ENCODE measurements around the gene TRPM4.

TRPM4 gene

GRCh38 chr19:49182848-49183375 lies 25.3 kb downstream of the TRPM4 start:
- Histone ChIP-seq H3K79me1 (ENCODE audit: low read length) (no peaks in the 10 kb centered on the region), H3K23ac (ENCODE audit: low read length) (no peak overlapping the region), H3K4me2 (ENCODE audit: low read length) (no peak overlapping the region), H2BK120ac (ENCODE audit: insufficient read depth, low read length, poor library complexity) (no peak overlapping the region), H3K4me3 (ENCODE audit: low read depth, low read length) (no peak overlapping the region), H3K18ac (ENCODE audit: low read length) (no peak overlapping the region), H2AK5ac (ENCODE audit: low read length) (no peak overlapping the region), H2BK12ac (ENCODE audit: low read length) (no peak overlapping the region), H3K27ac (ENCODE audit: low read depth, low read length) (no peak overlapping the region), H4K91ac (ENCODE audit: low read depth, low read length) (no peak overlapping the region), H3K4me1 (ENCODE audit: control insufficient read depth in 1 of 2, insufficient read depth in 2 of 2, low read length in 2 of 2) (peaks cover 10 to 11% of the 10 kb centered on the region in 2 experiments), H4K8ac (ENCODE audit: low read depth, low read length) (no peak overlapping the region), H3K14ac (ENCODE audit: low read length) (no peak overlapping the region), H2AFZ (ENCODE audit: insufficient read depth, low read length, poor library complexity) (no peak overlapping the region), H3K4ac (ENCODE audit: low read depth, low read length) (no peak overlapping the region), H3K9me3 (ENCODE audit: insufficient read depth, low read depth, low read length) (peaks cover 2% of the 10 kb centered on the region), H3K36me3 (ENCODE audit: control insufficient read depth in 1 of 2, insufficient read depth in 2 of 2, low read length in 2 of 2) (peaks cover 14 to 15% of the 10 kb centered on the region in 2 experiments), H3K9ac (ENCODE audit: low read length) (no peak overlapping the region), H2BK5ac (ENCODE audit: low read depth, low read length, poor library complexity) (no peak overlapping the region), H3K79me2 (ENCODE audit: control insufficient read depth, insufficient read depth, low read length, poor library complexity) (no peaks in the 10 kb centered on the region), H3K27me3 (ENCODE audit: insufficient read depth, low read length) (no peaks in the 10 kb centered on the region), H4K12ac (ENCODE audit: low read depth, low read length) (no peak overlapping the region)
- WGBS (ENCODE audit: extremely low coverage, insufficient coverage, insufficient read length) = no CpG with 5 or more reads among the region's 26 CpGs
- no peak for DNase-seq

- H3K79me1 ChIP-seq (ENCODE audit: low read length) = no peaks in the 10 kb centered on the region
- no CpG with 5 or more reads among the region's 5 CpGs for WGBS (ENCODE audit: extremely low coverage, insufficient coverage, insufficient read length)
Observed at GRCh38 chr19:49186108-49186507, 28.5 kb downstream of the TRPM4 start.

GRCh38 chr19:49188626-49189200 lies 31.1 kb downstream of the TRPM4 start:
- no peaks in the 10 kb centered on the region for H3K27me3 ChIP-seq (ENCODE audit: insufficient read depth, low read length)
- H3K4me2 ChIP-seq (ENCODE audit: low read length) = no peak overlapping the region
- H3K36me3 ChIP-seq (ENCODE audit: control insufficient read depth in 1 of 2, insufficient read depth in 2 of 2, low read length in 2 of 2) = peaks cover 25 to 31% of the 10 kb centered on the region in 2 experiments
- H3K4me3 ChIP-seq (ENCODE audit: low read depth, low read length) = no peak overlapping the region
- no peak overlapping the region for H2AFZ ChIP-seq (ENCODE audit: insufficient read depth, low read length, poor library complexity)
- H3K18ac ChIP-seq (ENCODE audit: low read length) = peak overlapping the region; percentile 14
- WGBS (ENCODE audit: extremely low coverage, insufficient coverage, insufficient read length) = 100% methylated on average over 1 of the region's 21 CpGs
- H3K23ac ChIP-seq (ENCODE audit: low read length) = no peak overlapping the region
- no peaks in the 10 kb centered on the region for H3K79me2 ChIP-seq (ENCODE audit: control insufficient read depth, insufficient read depth, low read length, poor library complexity)
- no peak overlapping the region for H3K9ac ChIP-seq (ENCODE audit: low read length)
- H3K27ac ChIP-seq (ENCODE audit: low read depth, low read length) = no peak overlapping the region
- H2AK5ac ChIP-seq (ENCODE audit: low read length) = no peak overlapping the region
- no peak overlapping the region for H4K8ac ChIP-seq (ENCODE audit: low read depth, low read length)
- no peak overlapping the region for H2BK5ac ChIP-seq (ENCODE audit: low read depth, low read length, poor library complexity)
- no peak for DNase-seq
- H2BK120ac ChIP-seq (ENCODE audit: insufficient read depth, low read length, poor library complexity) = no peak overlapping the region
- H3K4me1 ChIP-seq (ENCODE audit: control insufficient read depth in 1 of 2, insufficient read depth in 2 of 2, low read length in 2 of 2) = peaks cover 15 to 16% of the 10 kb centered on the region in 2 experiments
- no peaks in the 10 kb centered on the region for H3K79me1 ChIP-seq (ENCODE audit: low read length)
- H3K14ac ChIP-seq (ENCODE audit: low read length) = no peak overlapping the region
- peaks cover 2% of the 10 kb centered on the region for H3K9me3 ChIP-seq (ENCODE audit: insufficient read depth, low read depth, low read length)
- no peak overlapping the region for H3K4ac ChIP-seq (ENCODE audit: low read depth, low read length)
- no peak overlapping the region for H4K91ac ChIP-seq (ENCODE audit: low read depth, low read length)
- H2BK12ac ChIP-seq (ENCODE audit: low read length) = no peak overlapping the region
- H4K12ac ChIP-seq (ENCODE audit: low read depth, low read length) = no peak overlapping the region

More at GRCh38 chr19:49186108-49186507, 28.5 kb downstream of the TRPM4 start:
- Histone ChIP-seq H3K27ac (ENCODE audit: low read depth, low read length) (no peak overlapping the region), H2AK5ac (ENCODE audit: low read length) (no peak overlapping the region), H4K8ac (ENCODE audit: low read depth, low read length) (no peak overlapping the region), H3K27me3 (ENCODE audit: insufficient read depth, low read length) (no peaks in the 10 kb centered on the region), H3K9ac (ENCODE audit: low read length) (no peak overlapping the region), H4K12ac (ENCODE audit: low read depth, low read length) (no peak overlapping the region), H3K23ac (ENCODE audit: low read length) (no peak overlapping the region), H3K36me3 (ENCODE audit: control insufficient read depth in 1 of 2, insufficient read depth in 2 of 2, low read length in 2 of 2) (peaks cover 32 to 37% of the 10 kb centered on the region in 2 experiments), H3K4ac (ENCODE audit: low read depth, low read length) (no peak overlapping the region), H3K4me1 (ENCODE audit: control insufficient read depth in 1 of 2, insufficient read depth in 2 of 2, low read length in 2 of 2) (peaks cover 15 to 16% of the 10 kb centered on the region in 2 experiments), H2BK12ac (ENCODE audit: low read length) (no peak overlapping the region), H4K91ac (ENCODE audit: low read depth, low read length) (no peak overlapping the region), H3K79me2 (ENCODE audit: control insufficient read depth, insufficient read depth, low read length, poor library complexity) (no peaks in the 10 kb centered on the region), H3K9me3 (ENCODE audit: insufficient read depth, low read depth, low read length) (peaks cover 3% of the 10 kb centered on the region), H3K4me2 (ENCODE audit: low read length) (no peak overlapping the region), H2AFZ (ENCODE audit: insufficient read depth, low read length, poor library complexity) (no peak overlapping the region), H3K4me3 (ENCODE audit: low read depth, low read length) (no peak overlapping the region), H2BK5ac (ENCODE audit: low read depth, low read length, poor library complexity) (no peak overlapping the region), H2BK120ac (ENCODE audit: insufficient read depth, low read length, poor library complexity) (no peak overlapping the region), H3K14ac (ENCODE audit: low read length) (no peak overlapping the region), H3K18ac (ENCODE audit: low read length) (no peak overlapping the region)
- DNase-seq = no peak

GRCh38 chr19:49189259-49189658 lies 31.7 kb downstream of the TRPM4 start:
- no CpG with 5 or more reads among the region's 5 CpGs for WGBS (ENCODE audit: extremely low coverage, insufficient coverage, insufficient read length)
- no peak overlapping the region for H3K4ac ChIP-seq (ENCODE audit: low read depth, low read length)
- no peak overlapping the region for H2BK12ac ChIP-seq (ENCODE audit: low read length)

More at GRCh38 chr19:49189259-49189658, 31.7 kb downstream of the TRPM4 start:
- Histone ChIP-seq H3K4me3 (ENCODE audit: low read depth, low read length) (no peak overlapping the region), H3K9ac (ENCODE audit: low read length) (no peak overlapping the region), H3K18ac (ENCODE audit: low read length) (no peak overlapping the region), H2BK120ac (ENCODE audit: insufficient read depth, low read length, poor library complexity) (no peak overlapping the region), H2AFZ (ENCODE audit: insufficient read depth, low read length, poor library complexity) (no peak overlapping the region), H3K14ac (ENCODE audit: low read length) (no peak overlapping the region), H3K4me1 (ENCODE audit: control insufficient read depth in 1 of 2, insufficient read depth in 2 of 2, low read length in 2 of 2) (peaks cover 15 to 16% of the 10 kb centered on the region in 2 experiments), H3K9me3 (ENCODE audit: insufficient read depth, low read depth, low read length) (peaks cover 3% of the 10 kb centered on the region), H3K79me1 (ENCODE audit: low read length) (no peaks in the 10 kb centered on the region), H3K23ac (ENCODE audit: low read length) (no peak overlapping the region), H4K12ac (ENCODE audit: low read depth, low read length) (no peak overlapping the region), H3K4me2 (ENCODE audit: low read length) (no peak overlapping the region), H3K27me3 (ENCODE audit: insufficient read depth, low read length) (no peaks in the 10 kb centered on the region), H2AK5ac (ENCODE audit: low read length) (no peak overlapping the region), H3K27ac (ENCODE audit: low read depth, low read length) (no peak overlapping the region), H3K79me2 (ENCODE audit: control insufficient read depth, insufficient read depth, low read length, poor library complexity) (no peaks in the 10 kb centered on the region), H4K8ac (ENCODE audit: low read depth, low read length) (no peak overlapping the region), H3K36me3 (ENCODE audit: control insufficient read depth in 1 of 2, insufficient read depth in 2 of 2, low read length in 2 of 2) (peaks cover 25 to 35% of the 10 kb centered on the region in 2 experiments), H4K91ac (ENCODE audit: low read depth, low read length) (no peak overlapping the region), H2BK5ac (ENCODE audit: low read depth, low read length, poor library complexity) (no peak overlapping the region)
- no peak for DNase-seq

Data from trophoblast cell (in vitro differentiated cells and primary cell).